Measurements from ENCODE around the gene FAM118A.
"Not testable (repeated sequence)": the region's sequence is repeated elsewhere in the genome, so short reads cannot be mapped to it uniquely, and the experiment has no call there.

Gene FAM118A

GRCh38 chr22:45349916-45350315, 40.2 kb downstream of the FAM118A start:
- no peak for DNase-seq (ENCODE audit: low read depth)
- no peak for TF ChIP-seq CTCF (IDR thresholded peaks at IDR 0.05; ENCODE audit: low read length, missing control alignments)
- H3K4me3 ChIP-seq (replicated peaks; ENCODE audit: low read depth, low read length): no peak overlapping the region

GRCh38 chr22:45351956-45352355, 42.2 kb downstream of the FAM118A start:
- no peak overlapping the region for H3K4me3 ChIP-seq (replicated peaks; ENCODE audit: low read depth, low read length)
- DNase-seq (ENCODE audit: low read depth): no peak
- TF ChIP-seq CTCF (IDR thresholded peaks at IDR 0.05; ENCODE audit: low read length, missing control alignments): no peak

- not testable (repeated sequence) for H3K4me3 ChIP-seq (replicated peaks; ENCODE audit: low read depth, low read length); DNase-seq (ENCODE audit: low read depth)
Measured at GRCh38 chr22:45352757-45353156, 43.0 kb downstream of the FAM118A start.

- H3K4me3 ChIP-seq (replicated peaks; ENCODE audit: low read depth, low read length): no peak overlapping the region
- DNase-seq (ENCODE audit: low read depth): no peak
- TF ChIP-seq CTCF (IDR thresholded peaks at IDR 0.05; ENCODE audit: low read length, missing control alignments): no peak
Measured at GRCh38 chr22:45353786-45354185, 44.1 kb downstream of the FAM118A start.

GRCh38 chr22:45357490-45357889, 47.8 kb downstream of the FAM118A start:
- TF ChIP-seq CTCF (IDR thresholded peaks at IDR 0.05; ENCODE audit: low read length, missing control alignments): no peak
- H3K4me3 ChIP-seq (replicated peaks; ENCODE audit: low read depth, low read length): no peak overlapping the region
- DNase-seq (ENCODE audit: low read depth): no peak

GRCh38 chr22:45358127-45358526, 48.4 kb downstream of the FAM118A start:
- DNase-seq (ENCODE audit: low read depth): peak; percentile 21
- H3K4me3 ChIP-seq (replicated peaks; ENCODE audit: low read depth, low read length): no peak overlapping the region
- TF ChIP-seq CTCF (IDR thresholded peaks at IDR 0.05; ENCODE audit: low read length, missing control alignments): no peak

GRCh38 chr22:45359627-45360026, 49.9 kb downstream of the FAM118A start:
- no peak overlapping the region for H3K4me3 ChIP-seq (replicated peaks; ENCODE audit: low read depth, low read length)
- DNase-seq (ENCODE audit: low read depth): no peak
- no peak for TF ChIP-seq CTCF (IDR thresholded peaks at IDR 0.05; ENCODE audit: low read length, missing control alignments)

GRCh38 chr22:45366713-45367112, 57.0 kb downstream of the FAM118A start:
- no peak for TF ChIP-seq CTCF (IDR thresholded peaks at IDR 0.05; ENCODE audit: low read length, missing control alignments)
- DNase-seq (ENCODE audit: low read depth): no peak
- no peak overlapping the region for H3K4me3 ChIP-seq (replicated peaks; ENCODE audit: low read depth, low read length)

GRCh38 chr22:45373592-45373991, 63.9 kb downstream of the FAM118A start:
- not testable (repeated sequence) for H3K4me3 ChIP-seq (replicated peaks; ENCODE audit: low read depth, low read length); DNase-seq (ENCODE audit: low read depth)

Measured in fibroblast of pulmonary artery (primary cell).